Measurements from ENCODE around the gene NT5C1B. TPM values are rescaled to one million over a fixed set of nuclear protein-coding genes. Genes with fewer than 3 reads are reported as not detected.

Gene NT5C1B
- total RNA-seq, 2 donors from 2014 or later, result not detected

DNA sequence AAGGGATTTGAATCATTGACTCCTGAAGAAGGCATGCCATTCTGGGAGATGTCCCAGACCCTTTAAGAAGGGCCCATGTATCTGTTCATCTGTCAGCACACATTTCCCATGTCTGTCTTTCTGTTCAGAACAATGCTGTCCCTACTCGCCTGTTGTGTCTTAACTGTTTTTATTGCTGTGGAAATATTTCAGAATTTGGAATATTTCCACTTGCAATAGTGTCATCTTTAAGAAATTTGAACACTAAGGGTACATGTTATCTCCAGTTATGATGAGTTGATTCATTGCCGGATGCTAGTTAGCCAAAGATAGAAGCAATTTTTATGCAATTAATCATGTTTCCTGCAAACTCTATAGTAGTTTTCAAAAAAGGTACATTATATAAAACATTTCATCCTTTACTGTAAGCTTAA lies 36.9 kb upstream of the NT5C1B start:
- TF ChIP-seq CTCF (conservative IDR thresholded peaks at IDR 0.05), result no peak
- Histone ChIP-seq H3K9ac (ENCODE audit: extremely low read depth, low read length, poor library complexity, severe bottlenecking) (no peak overlapping the region), H3K4me1 (ENCODE audit: control insufficient read depth, insufficient read depth, low read length) (no peaks in the 10 kb centered on the region), H3K36me3 (ENCODE audit: control insufficient read depth, insufficient read depth, low read length) (no peaks in the 10 kb centered on the region), H3K4me3 (ENCODE audit: low read length) (no peak overlapping the region), H3K27ac (ENCODE audit: low read depth, low read length) (no peak overlapping the region), H3K27me3 (ENCODE audit: control insufficient read depth, insufficient read depth, low read length, poor library complexity, severe bottlenecking) (no peaks in the 10 kb centered on the region), H3K9me3 (ENCODE audit: control insufficient read depth, low read length) (no peaks in the 10 kb centered on the region)
- DNase-seq, result no peak
- H3K27me3 Mint-ChIP-seq (ENCODE audit: insufficient read depth), result no peaks in the 10 kb centered on the region
- WGBS, 2 experiments (ENCODE audit: insufficient coverage in 1 of 2, insufficient read length in 1 of 2), result 87 to 100% methylated on average over 1 to 2 of the region's 2 CpGs
- H3K27ac Mint-ChIP-seq, result no peak overlapping the region
- H3K9me3 Mint-ChIP-seq, result peaks cover 8% of the 10 kb centered on the region
- H3K4me1 Mint-ChIP-seq, result no peaks in the 10 kb centered on the region
- H3K4me3 Mint-ChIP-seq, result no peak overlapping the region
- no peaks in the 10 kb centered on the region for H3K36me3 Mint-ChIP-seq (ENCODE audit: low read depth)

DNA sequence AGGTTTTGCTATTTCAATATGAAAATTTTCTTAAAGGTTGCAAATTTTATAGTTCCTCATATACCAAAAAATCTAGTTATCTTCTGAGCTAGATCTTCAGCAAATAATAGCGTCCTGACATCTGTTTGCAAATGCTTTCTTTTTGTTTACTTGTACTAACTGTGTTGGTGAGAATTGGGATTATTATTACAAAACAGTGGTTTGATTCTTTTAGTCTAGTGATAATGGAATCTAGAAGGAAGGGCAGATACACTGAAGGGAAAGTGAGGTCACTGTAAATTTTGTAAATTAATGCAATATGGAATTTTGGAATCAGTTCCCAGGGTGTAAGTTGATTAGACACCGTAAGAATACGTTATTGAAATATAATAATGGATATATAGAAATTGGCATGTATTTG lies 36.2 kb upstream of the NT5C1B start:
- Mint-ChIP-seq H3K4me1 (no peaks in the 10 kb centered on the region), H3K36me3 (ENCODE audit: low read depth) (no peaks in the 10 kb centered on the region), H3K27me3 (ENCODE audit: insufficient read depth) (no peaks in the 10 kb centered on the region), H3K27ac (no peak overlapping the region), H3K9me3 (peaks cover 1% of the 10 kb centered on the region), H3K4me3 (no peak overlapping the region)
- no peak overlapping the region for H3K9ac ChIP-seq (ENCODE audit: extremely low read depth, low read length, poor library complexity, severe bottlenecking)
- H3K4me3 ChIP-seq (ENCODE audit: low read length), result no peak overlapping the region
- H3K36me3 ChIP-seq (ENCODE audit: control insufficient read depth, insufficient read depth, low read length), result no peaks in the 10 kb centered on the region
- TF ChIP-seq CTCF (conservative IDR thresholded peaks at IDR 0.05), result no peak
- DNase-seq, result no peak
- H3K27ac ChIP-seq (ENCODE audit: low read depth, low read length), result no peak overlapping the region
- H3K9me3 ChIP-seq (ENCODE audit: control insufficient read depth, low read length), result no peaks in the 10 kb centered on the region
- 77% methylated on average over 3 of the region's 3 CpGs; no CpG with 5 or more reads in 1 of the 2 experiments for WGBS, 2 experiments (ENCODE audit: insufficient coverage in 1 of 2, insufficient read length in 1 of 2)
- H3K27me3 ChIP-seq (ENCODE audit: control insufficient read depth, insufficient read depth, low read length, poor library complexity, severe bottlenecking), result no peaks in the 10 kb centered on the region
- H3K4me1 ChIP-seq (ENCODE audit: control insufficient read depth, insufficient read depth, low read length), result no peaks in the 10 kb centered on the region

GRCh38 chr2:18623782-18624181 lies 34.4 kb upstream of the NT5C1B start:
- no peak overlapping the region for H3K4me3 ChIP-seq (ENCODE audit: low read length)
- Mint-ChIP-seq H3K9me3 (no peaks in the 10 kb centered on the region), H3K36me3 (ENCODE audit: low read depth) (no peaks in the 10 kb centered on the region), H3K27me3 (ENCODE audit: insufficient read depth) (no peaks in the 10 kb centered on the region), H3K4me1 (peaks cover under 1% of the 10 kb centered on the region), H3K4me3 (no peak overlapping the region), H3K27ac (no peak overlapping the region)
- no peak overlapping the region for H3K9ac ChIP-seq (ENCODE audit: extremely low read depth, low read length, poor library complexity, severe bottlenecking)
- H3K27ac ChIP-seq (ENCODE audit: low read depth, low read length), result no peak overlapping the region
- no peaks in the 10 kb centered on the region for H3K36me3 ChIP-seq (ENCODE audit: control insufficient read depth, insufficient read depth, low read length)
- H3K4me1 ChIP-seq (ENCODE audit: control insufficient read depth, insufficient read depth, low read length), result no peaks in the 10 kb centered on the region
- H3K9me3 ChIP-seq (ENCODE audit: control insufficient read depth, low read length), result no peaks in the 10 kb centered on the region
- DNase-seq, result no peak
- TF ChIP-seq CTCF (conservative IDR thresholded peaks at IDR 0.05), result no peak
- no peaks in the 10 kb centered on the region for H3K27me3 ChIP-seq (ENCODE audit: control insufficient read depth, insufficient read depth, low read length, poor library complexity, severe bottlenecking)
